ENCODE results near the gene IZUMO1. TPM values are rescaled to one million over a fixed set of nuclear protein-coding genes. Genes with fewer than 3 reads are reported as not detected.

The IZUMO1 gene
- total and polyA plus RNA-seq, 9 of the 15 experiments (the other 6 are each of a cell fraction or from before 2014, with no cell fraction given): 0.14 to 2.1 (median 0.73) TPM

- intact Hi-C loops (cut with micrococcal nuclease): no loop called here
- Histone ChIP-seq H3K36me3 (ENCODE audit: control insufficient read depth, insufficient read depth, low read length) (no peaks in the 10 kb centered on the region), H3K9ac (ENCODE audit: insufficient read depth in 1 of 2, low read depth in 2 of 2, low read length in 2 of 2) (peak within 1 kb of the TSS in 1 of 2 experiments; percentile 82; a peak in 2 of 4 replicates), H3K79me2 (ENCODE audit: control insufficient read depth, insufficient read depth, low read length) (no peaks in the 10 kb centered on the region), H3K9me1 (ENCODE audit: control insufficient read depth, insufficient read depth, low read length) (no peaks in the 10 kb centered on the region), H2AFZ (ENCODE audit: low read depth, low read length) (no peak within 1 kb of the TSS), H4K20me1 (replicated peaks; ENCODE audit: control insufficient read depth, insufficient read depth, low read length) (no peaks in the 10 kb centered on the region), H3K4me1 (replicated peaks in 1 of 2; ENCODE audit: control insufficient read depth in 2 of 2, insufficient read depth in 2 of 2, low read length in 2 of 2) (peaks cover 10 to 27% of the 10 kb centered on the region in 2 experiments; a peak in 4 of 5 replicates), H3K27ac (ENCODE audit: extremely low read depth, low read depth, low read length) (no peak within 1 kb of the TSS), H3K9me3 (replicated peaks; ENCODE audit: control insufficient read depth, insufficient read depth, low read depth, low read length) (no peaks in the 10 kb centered on the region), H3K4me3 (no peak within 1 kb of the TSS), H3K27me3 (ENCODE audit: control insufficient read depth in 2 of 2, insufficient read depth in 2 of 2, low read length in 2 of 2) (no peaks in the 10 kb centered on the region), H3K4me2 (ENCODE audit: insufficient read depth, low read length) (no peak within 1 kb of the TSS)
- in situ Hi-C loops (cut with MboI): no loop called here
- WGBS (ENCODE audit: insufficient coverage, low coverage, missing lambda C conversion rate): 52% methylated on average over 11 of the region's 16 CpGs
- DNase-seq (ENCODE audit: extremely low read depth in 1 of 4, low spot score in 3 of 4) (peak in 2 of 4 experiments; percentile 50 to 56), FAIRE-seq (no peak), ATAC-seq (peak; percentile 46; the same call in 2 of the 3 replicates)
- TF ChIP-seq TGIF2 (CRISPR knock-in tag; IDR thresholded peaks at IDR 0.05): no peak
- TF ChIP-seq ZNF551 (CRISPR knock-in tag; IDR thresholded peaks at IDR 0.05): no peak
- no peak for TF ChIP-seq DACH1 (IDR thresholded peaks at IDR 0.05; ENCODE audit: partially characterized antibody)
- TF ChIP-seq ZNF165 (CRISPR knock-in tag; IDR thresholded peaks at IDR 0.05; ENCODE audit: borderline replicate concordance): no peak
- no peak for TF ChIP-seq NELFE (IDR thresholded peaks at IDR 0.05; ENCODE audit: insufficient read depth, insufficient read length)
- TF ChIP-seq NFRKB (IDR thresholded peaks at IDR 0.05; ENCODE audit: low read depth): no peak
- no peak for TF ChIP-seq MBD1 (CRISPR knock-in tag; IDR thresholded peaks at IDR 0.05)
- no peak for TF ChIP-seq ZNF239 (CRISPR knock-in tag; IDR thresholded peaks at IDR 0.05)
- TF ChIP-seq FOXM1 (IDR thresholded peaks at IDR 0.05; ENCODE audit: low read depth): no peak
- no peak for TF ChIP-seq FOXM1 (CRISPR knock-in tag; IDR thresholded peaks at IDR 0.05; ENCODE audit: low read depth)
- TF ChIP-seq DMBX1 (CRISPR knock-in tag; IDR thresholded peaks at IDR 0.05; ENCODE audit: borderline replicate concordance): no peak
- TF ChIP-seq SIRT6 (IDR thresholded peaks at IDR 0.05; ENCODE audit: low read depth, low read length): no peak
- no peak for TF ChIP-seq MAFK (IDR thresholded peaks at IDR 0.05; ENCODE audit: low read length)
- TF ChIP-seq ZNF140 (CRISPR knock-in tag; IDR thresholded peaks at IDR 0.05): no peak
- TF ChIP-seq CBX8 (IDR thresholded peaks at IDR 0.05; ENCODE audit: borderline replicate concordance, extremely low read depth, low read depth, low read length, poor library complexity, severe bottlenecking): no peak
- TF ChIP-seq MAZ (CRISPR knock-in tag; conservative IDR thresholded peaks at IDR 0.05 in 1 of 2, IDR thresholded peaks at IDR 0.05 in 1 of 2): no peak
- POLR2A ChIA-PET: interaction anchor here (0.5 to 1.5 kb wide), 2 partner anchors 20 to 48 kb away, joined by 3 to 4 read pairs; no protein-coding TSS in a partner anchor
- CTCF ChIA-PET (ENCODE audit: low intra/inter-chr PET ratio): interaction anchor here (0.6 kb wide), 1 partner anchor 43 kb away, joined by 3 read pairs; no protein-coding TSS in a partner anchor
- no TSS peak for BruUV-seq (replicated peaks)
Observed at GRCh38 chr19:48695743-48696352, 50.9 kb downstream of the IZUMO1 start, which contains the start of gene FUT2. FUT2 (plus strand) TSS chr19:48695971; CDS start chr19:48702957, 6,986 bp downstream.
